SK-N-SH (cell line): ENCODE measurements around the gene KRT14. TPM values are rescaled to one million over a fixed set of nuclear protein-coding genes. Genes with fewer than 3 reads are reported as not detected.

ENCODE experiments used
- CTCF ChIA-PET: fragments of 300-600, 350-600 bp; formaldehyde crosslinking; extraction: SDS; loops from one replicate; lab custom pipeline; 2021; lab: Yijun Ruan, JAX
- POLR2A ChIA-PET: fragments of 350-600 bp; sonication (Branson Sonifier 250); formaldehyde crosslinking; extraction: SDS; loops from one replicate; lab custom pipeline; 2020; ENCODE audit warnings: antibody characterized with exemption, inconsistent platforms; lab: Yijun Ruan, JAX
- DNase-seq: peaks from one replicate; pipeline ENCODE4 v3.0.0; 2012
- H2AFZ ChIP-seq: fragments of 200-600 bp; sonication (generic); 2 replicates; pipeline ENCODE4 v1.8.1; 2016; ENCODE audit warnings: antibody characterized with exemption, mild to moderate bottlenecking, low read depth
- H3F3A ChIP-seq: fragments of 200-600 bp; sonication (generic); replicated peaks from 2 replicates; pipeline ENCODE3; 2016; ENCODE audit warnings: antibody characterized with exemption, mild to moderate bottlenecking; ENCODE audit not compliant: insufficient read depth
- H3K27ac ChIP-seq, 2 experiments: fragments of 200-500 bp in 1 of 2; fragments of 200-600 bp in 1 of 2; sonication (Bioruptor generic) in 1 of 2; sonication (generic), shearing (Covaris generic) in 1 of 2; 2 replicates each; pipeline versions ENCODE4 v1.5.1 to v1.6.1; 2014 to 2016; ENCODE audit warnings: low read depth in 2 of 2, inconsistent platforms in 1 of 2, low read length in 1 of 2, mild to moderate bottlenecking in 1 of 2, mixed read lengths in 1 of 2
- H3K27me3 ChIP-seq: fragments of 200-600 bp; sonication (generic), shearing (Covaris generic); 2 replicates; pipeline ENCODE4 v1.6.1; 2016; ENCODE audit warnings: mixed run types; ENCODE audit not compliant: insufficient read depth
- H3K36me3 ChIP-seq, 2 experiments: fragments of 200-500 bp in 1 of 2; fragments of 200-600 bp in 1 of 2; sonication (Bioruptor generic) in 1 of 2; sonication (generic) in 1 of 2; replicated peaks in 1 of 2; 2 replicates each; pipeline versions ENCODE3 to v1.5.1; 2014 to 2016; ENCODE audit warnings: low read length in 1 of 2, mild to moderate bottlenecking in 1 of 2; ENCODE audit not compliant: insufficient read depth in 2 of 2, control insufficient read depth in 1 of 2
- H3K4me1 ChIP-seq, 2 experiments: fragments of 200-500 bp in 1 of 2; fragments of 200-600 bp in 1 of 2; sonication (Bioruptor generic) in 1 of 2; sonication (generic), shearing (Covaris generic) in 1 of 2; 2 replicates each; pipeline versions ENCODE4 v1.5.1 to v1.6.1; 2014 to 2016; ENCODE audit warnings: low read depth in 1 of 2, low read length in 1 of 2, mixed run types in 1 of 2; ENCODE audit not compliant: insufficient read depth in 2 of 2, control insufficient read depth in 1 of 2
- H3K4me2 ChIP-seq: fragments of 200-600 bp; sonication (generic), shearing (Covaris generic); 2 replicates; pipeline ENCODE4 v1.6.1; 2017; ENCODE audit warnings: mixed run types
- H3K4me3 ChIP-seq, 2 experiments: fragments of 200-500 bp in 1 of 2; fragments of 200-600 bp in 1 of 2; sonication (Bioruptor generic) in 1 of 2; sonication (generic), shearing (Covaris generic) in 1 of 2; 2 replicates each; pipeline versions ENCODE4 v1.5.1 to v1.8.1; 2014 to 2016; ENCODE audit warnings: low read depth in 2 of 2, inconsistent platforms in 1 of 2, low read length in 1 of 2, mild to moderate bottlenecking in 1 of 2, mixed read lengths in 1 of 2, moderate library complexity in 1 of 2
- H3K79me2 ChIP-seq: fragments of 200-600 bp; sonication (generic); 2 replicates; pipeline ENCODE4 v1.8.1; 2017; ENCODE audit warnings: mild to moderate bottlenecking; ENCODE audit not compliant: insufficient read depth
- H3K9ac ChIP-seq: fragments of 200-600 bp; sonication (generic); 2 replicates; pipeline ENCODE4 v1.6.1; 2017; ENCODE audit warnings: mixed run types
- H3K9me2 ChIP-seq: fragments of 200-600 bp; sonication (generic); 2 replicates; pipeline ENCODE4 v1.6.1; 2017; ENCODE audit warnings: mixed run types
- H3K9me3 ChIP-seq: fragments of 200-600 bp; sonication (generic); 2 replicates; pipeline ENCODE4 v1.6.1; 2017; ENCODE audit warnings: mixed run types, mild to moderate bottlenecking, moderate library complexity
- H4K20me1 ChIP-seq: fragments of 200-600 bp; sonication (generic); 2 replicates; pipeline ENCODE4 v1.6.1; 2017; ENCODE audit warnings: mild to moderate bottlenecking, mixed run types; ENCODE audit not compliant: insufficient read depth
- CHD2 ChIP-seq: fragments of 150-350 bp; IDR thresholded peaks from 2 replicates; pipeline ENCODE4 v1.6.1; 2018; ENCODE audit warnings: low read length; ENCODE audit not compliant: partially characterized antibody
- EP300 ChIP-seq, 2 experiments: IDR thresholded peaks; 2 replicates each; pipeline versions ENCODE4 v1.4.0 to v1.6.1; 2012; ENCODE audit warnings: borderline replicate concordance in 1 of 2, low read depth in 1 of 2, low read length in 1 of 2
- EZH2phosphoT487 ChIP-seq: fragments of 200-600 bp; sonication (generic); IDR thresholded peaks from 2 replicates; pipeline ENCODE4 v1.6.1; 2017; ENCODE audit warnings: low read depth, mixed run types, mild to moderate bottlenecking, antibody characterized with exemption, moderate library complexity, borderline replicate concordance
- FOSL2 ChIP-seq: IDR thresholded peaks from 2 replicates; pipeline ENCODE4 v1.4.0; 2012; ENCODE audit warnings: low read depth, mild to moderate bottlenecking, moderate library complexity, borderline replicate concordance
- IRF3 ChIP-seq: fragments of 150-350 bp; IDR thresholded peaks from 2 replicates; pipeline ENCODE4 v1.6.1; 2016; ENCODE audit warnings: mild to moderate bottlenecking, low read depth, low read length
- MAX ChIP-seq: IDR thresholded peaks from 2 replicates; pipeline ENCODE4 v1.4.0; 2012; ENCODE audit warnings: low read depth
- MEF2A ChIP-seq: IDR thresholded peaks from 2 replicates; pipeline ENCODE4 v1.4.0; 2012; ENCODE audit warnings: low read depth, borderline replicate concordance
- MXI1 ChIP-seq: IDR thresholded peaks from 2 replicates; pipeline ENCODE4 v1.6.1; 2012; ENCODE audit warnings: mild to moderate bottlenecking, low read depth, low read length, improper control_type of control experiment
- NFIC ChIP-seq: IDR thresholded peaks from 2 replicates; pipeline ENCODE4 v1.4.0; 2012; ENCODE audit warnings: borderline replicate concordance
- RAD21 ChIP-seq: IDR thresholded peaks from 2 replicates; pipeline ENCODE4 v1.6.1; 2012; ENCODE audit warnings: mild to moderate bottlenecking, low read length
- TAF1 ChIP-seq: IDR thresholded peaks from 2 replicates; pipeline ENCODE4 v1.6.1; 2012; ENCODE audit warnings: low read depth, mild to moderate bottlenecking, low read length, moderate library complexity, borderline replicate concordance
- USF2 ChIP-seq: fragments of 150-350 bp; IDR thresholded peaks from 2 replicates; pipeline ENCODE4 v1.6.1; 2017; ENCODE audit warnings: antibody characterized with exemption, low read length, low read depth, borderline replicate concordance
- ZBTB33 ChIP-seq: IDR thresholded peaks from 2 replicates; pipeline ENCODE4 v1.4.0; 2012; ENCODE audit warnings: low read depth, borderline replicate concordance
- WGBS: methylation state at CpG from one replicate; pipeline ENCODE4 v1.1.6; 2017; ENCODE audit warnings: low lambda C conversion rate; 5-methylcytosine and 5-hydroxymethylcytosine counted together
- polyA plus RNA-seq, 3 experiments: library from polyadenylated mRNA; depleted of rRNA; stranded (reverse); fragments of >200 nt; gene quantifications; 2 replicates each; pipeline ENCODE4 v1.2.3, GENCODE V29; 2012

KRT14 gene
- polyA plus RNA-seq, 1 of the 3 experiments (the other 2 are of a cell fraction) = not detected

GRCh38 chr17:41600318-41600717, 13.6 kb upstream of the KRT14 start:
- CTCF ChIA-PET = interaction anchor here (1.0 to 3.5 kb wide), 4 partner anchors 10 to 52 kb away, joined by 3 to 19 read pairs (median 6); no protein-coding TSS in a partner anchor
- H3K27ac ChIP-seq = no peak overlapping the region
- no peak overlapping the region for H3K4me2 ChIP-seq
- H3K9ac ChIP-seq = no peak overlapping the region
- no peaks in the 10 kb centered on the region for H4K20me1 ChIP-seq
- DNase-seq = no peak
- 46% methylated on average over 4 of the region's 4 CpGs for WGBS
- H3K27me3 ChIP-seq = peaks cover 17% of the 10 kb centered on the region
- no peak overlapping the region for H3K4me3 ChIP-seq
- POLR2A ChIA-PET = no interaction called here
- H3K9me3 ChIP-seq = no peaks in the 10 kb centered on the region
- H3K36me3 ChIP-seq = no peaks in the 10 kb centered on the region
- H3K9me2 ChIP-seq = no peaks in the 10 kb centered on the region
- H3K4me1 ChIP-seq = peaks cover 0 to 4% of the 10 kb centered on the region in 2 experiments; a peak in 1 of 4 replicates
- H3F3A ChIP-seq = no peaks in the 10 kb centered on the region
- TF ChIP-seq RAD21 (no peak), ZBTB33 (no peak)
- no peaks in the 10 kb centered on the region for H3K79me2 ChIP-seq
- no peak overlapping the region for H2AFZ ChIP-seq

- POLR2A ChIA-PET = no interaction called here
- H3K9me2 ChIP-seq = no peaks in the 10 kb centered on the region
- peaks cover 0 to 4% of the 10 kb centered on the region in 2 experiments; a peak in 1 of 4 replicates for H3K4me1 ChIP-seq
- no peaks in the 10 kb centered on the region for H3K9me3 ChIP-seq
- CTCF ChIA-PET = interaction anchor here (1.0 to 3.5 kb wide), 4 partner anchors 10 to 51 kb away, joined by 3 to 19 read pairs (median 6); no protein-coding TSS in a partner anchor
- H4K20me1 ChIP-seq = no peaks in the 10 kb centered on the region
- H3K79me2 ChIP-seq = no peaks in the 10 kb centered on the region
- H3F3A ChIP-seq = no peaks in the 10 kb centered on the region
- DNase-seq = no peak
- no peak overlapping the region for H3K9ac ChIP-seq
- H3K36me3 ChIP-seq = no peaks in the 10 kb centered on the region
- no peak overlapping the region for H3K4me3 ChIP-seq
- no peak overlapping the region for H3K4me2 ChIP-seq
- H2AFZ ChIP-seq = no peak overlapping the region
- WGBS = 67% methylated on average over 1 of the region's 1 CpG
- H3K27me3 ChIP-seq = peaks cover 23% of the 10 kb centered on the region
- H3K27ac ChIP-seq = no peak overlapping the region
- no peak for TF ChIP-seq MAX
- TF ChIP-seq RAD21 = no peak
- TF ChIP-seq ZBTB33 = no peak
- no peak for TF ChIP-seq MXI1
- TF ChIP-seq EP300 (IDR thresholded peaks at IDR 0.05; ENCODE audit: borderline replicate concordance in 1 of 2, low read depth in 1 of 2, low read length in 1 of 2) = no peak
- TF ChIP-seq MEF2A = no peak
- no peak for TF ChIP-seq FOSL2
- no peak for TF ChIP-seq NFIC
- no peak for TF ChIP-seq USF2
- no peak for TF ChIP-seq IRF3
- no peak for TF ChIP-seq CHD2
- TF ChIP-seq EZH2phosphoT487 = no peak
- TF ChIP-seq TAF1 = no peak
These were observed 13.0 kb upstream of the KRT14 start for GRCh38 chr17:41599680-41600079.
